GM12878 (cell line): ENCODE measurements around the gene KIRREL3. TPM values are rescaled to one million over a fixed set of nuclear protein-coding genes. Genes with fewer than 3 reads are reported as not detected.

Experiments used
- ATAC-seq: fragments of 200-7000 bp; cut with Tn5 transposase; 3 replicates; pipeline ENCODE4 v1.9.1; 2020; ENCODE audit warnings: mild to moderate bottlenecking, moderate library complexity
- BruUV-seq: library from RNA; stranded (reverse); fragments of 400-500 nt; replicated peaks from 2 replicates; lab custom pipeline; 2021; lab: Mats Ljungman, UMichigan
- CTCF ChIA-PET: fragments of 300-600 bp; sonication (Branson Sonifier 250); formaldehyde crosslinking; extraction: SDS; loops from one replicate; lab custom pipeline; 2021; ENCODE audit warnings: inconsistent platforms; lab: Yijun Ruan, JAX
- POLR2A ChIA-PET: fragments of 350-600 bp; formaldehyde crosslinking; extraction: SDS; loops from one replicate; lab custom pipeline; 2021; ENCODE audit warnings: inconsistent platforms; lab: Charles Lee
- RAD21 ChIA-PET: fragments of 300-600 bp; sonication (Branson Sonifier 250); formaldehyde crosslinking; loops from one replicate; lab custom pipeline; 2023; ENCODE audit warnings: antibody characterized with exemption; ENCODE audit not compliant: unreplicated experiment; lab: Charles Lee
- SMC1A ChIA-PET: fragments of 300-600 bp; sonication (Branson Sonifier 250); formaldehyde crosslinking; loops from one replicate; lab custom pipeline; 2023; ENCODE audit not compliant: unreplicated experiment, uncharacterized antibody; lab: Charles Lee
- DNase-seq: peaks from one replicate; pipeline ENCODE4 v3.0.0-alpha.2; 2011; ENCODE audit warnings: low read depth, low spot score
- FAIRE-seq: peaks from 3 replicates; lab custom pipeline; 2011; peaks lifted over from hg19 to GRCh38; lab: Jason Lieb, UNC
- H2AFZ ChIP-seq: 2 replicates; pipeline ENCODE4 v1.6.0; 2011; ENCODE audit warnings: low read depth, low read length, control low read depth; ENCODE audit not compliant: control insufficient read depth
- H3K27ac ChIP-seq: 2 replicates; pipeline ENCODE4 v1.5.1; 2011; ENCODE audit warnings: control low read depth; ENCODE audit not compliant: control insufficient read depth, insufficient read depth
- H3K27me3 ChIP-seq, 2 experiments: replicated peaks in 1 of 2; 2 replicates each; pipeline versions ENCODE4 v1.6.0 to v1.6.1; 2011; ENCODE audit warnings: low read length in 1 of 2; ENCODE audit not compliant: control insufficient read depth in 2 of 2, insufficient read depth in 2 of 2
- H3K36me3 ChIP-seq, 2 experiments: 2 replicates each; pipeline ENCODE4 v1.5.1; 2011; ENCODE audit warnings: low read length in 1 of 2; ENCODE audit not compliant: control insufficient read depth in 2 of 2, insufficient read depth in 2 of 2
- H3K4me1 ChIP-seq: 2 replicates; pipeline ENCODE4 v1.6.1; 2011; ENCODE audit warnings: mild to moderate bottlenecking, low read length, moderate library complexity, mixed read lengths; ENCODE audit not compliant: control insufficient read depth, insufficient read depth
- H3K4me2 ChIP-seq: 2 replicates; pipeline ENCODE4 v1.6.0; 2011; ENCODE audit warnings: control low read depth; ENCODE audit not compliant: control insufficient read depth, insufficient read depth
- H3K4me3 ChIP-seq: fragments of 200-600 bp; sonication (generic); 2 replicates; pipeline ENCODE4 v1.5.1; 2016
- H3K79me2 ChIP-seq: 2 replicates; pipeline ENCODE4 v1.6.0; 2011; ENCODE audit warnings: low read length; ENCODE audit not compliant: control insufficient read depth, insufficient read depth
- H3K9ac ChIP-seq: 2 replicates; pipeline ENCODE4 v1.8.0; 2011; ENCODE audit warnings: low read length, control low read depth, mixed read lengths; ENCODE audit not compliant: control insufficient read depth, insufficient read depth
- H3K9me3 ChIP-seq: replicated peaks from 3 replicates; pipeline ENCODE4 v1.5.1; 2011; ENCODE audit warnings: mild to moderate bottlenecking, low read length; ENCODE audit not compliant: control insufficient read depth, insufficient read depth
- H4K20me1 ChIP-seq: 2 replicates; pipeline ENCODE4 v1.6.0; 2011; ENCODE audit not compliant: control insufficient read depth, insufficient read depth
- BRCA1 ChIP-seq: IDR thresholded peaks from 2 replicates; pipeline ENCODE4 v1.6.1; 2011; ENCODE audit warnings: low read depth, low read length, improper control_type of control experiment
- HDAC6 ChIP-seq: fragments of 200-600 bp; sonication (generic); IDR thresholded peaks from one replicate; pipeline ENCODE4 v1.8.0; 2017; ENCODE audit warnings: antibody characterized with exemption; ENCODE audit not compliant: unreplicated experiment
- KAT2A ChIP-seq: conservative IDR thresholded peaks from 2 replicates; pipeline ENCODE4 v1.6.1; 2011; ENCODE audit warnings: low read depth, low read length; ENCODE audit not compliant: control insufficient read depth
- KDM1A ChIP-seq: fragments of 200-600 bp; sonication (generic); IDR thresholded peaks from 2 replicates; pipeline ENCODE4 v1.6.1; 2016; ENCODE audit warnings: borderline replicate concordance
- MTA3 ChIP-seq: IDR thresholded peaks from 2 replicates; pipeline ENCODE4 v1.6.1; 2012; ENCODE audit warnings: low read length, inconsistent platforms, borderline replicate concordance
- NR2C1 ChIP-seq: fragments of 450-650 bp; IDR thresholded peaks from 2 replicates; pipeline ENCODE4 v1.6.1; 2017; ENCODE audit warnings: antibody characterized with exemption, mild to moderate bottlenecking, moderate library complexity
- POLR2A ChIP-seq: IDR thresholded peaks from 2 replicates; pipeline ENCODE4 v1.6.1; 2011; ENCODE audit warnings: low read depth, mild to moderate bottlenecking, low read length
- RAD51 ChIP-seq: fragments of 450-650 bp; IDR thresholded peaks from 2 replicates; pipeline ENCODE4 v1.6.1; 2016; ENCODE audit warnings: moderate library complexity, mild to moderate bottlenecking, inconsistent platforms
- RB1 ChIP-seq: fragments of 450-650 bp; formaldehyde crosslinking; IDR thresholded peaks from 2 replicates; pipeline ENCODE4 v1.6.1; 2017; ENCODE audit warnings: mild to moderate bottlenecking, borderline replicate concordance
- RCOR1 ChIP-seq: conservative IDR thresholded peaks from 2 replicates; pipeline ENCODE4 v1.6.1; 2012; ENCODE audit warnings: low read depth, low read length, improper control_type of control experiment
- TBL1XR1 ChIP-seq: IDR thresholded peaks from 2 replicates; pipeline ENCODE4 v1.6.1; 2012; ENCODE audit warnings: low read depth, low read length, improper control_type of control experiment
- ZNF207 ChIP-seq: fragments of 450-650 bp; IDR thresholded peaks from 2 replicates; pipeline ENCODE4 v1.6.1; 2014; ENCODE audit warnings: antibody characterized with exemption, mild to moderate bottlenecking, borderline replicate concordance
- WGBS: methylation state at CpG from one replicate; pipeline ENCODE4 v1.1.6; 2016; ENCODE audit warnings: low lambda C conversion rate; ENCODE audit not compliant: insufficient replicate concordance, insufficient coverage; ENCODE audit errors: missing lambda C conversion rate; 5-methylcytosine and 5-hydroxymethylcytosine counted together
- in situ Hi-C: fragments of 300-500 bp; cut with MboI; formaldehyde crosslinking; loops from 9 replicates; pipeline ENCODE4 v1.14.3; 2018; ENCODE audit warnings: mixed read lengths
- intact Hi-C: fragments of 100-400 bp; cut with micrococcal nuclease; formaldehyde crosslinking; loops from one replicate; pipeline ENCODE4 v1.14.2; 2022; ENCODE audit not compliant: unreplicated experiment
- polyA plus RNA-seq, 11 experiments: library from polyadenylated mRNA; depleted of rRNA in 4 of 11; unstranded in 6 of 11; stranded (reverse) in 5 of 11; fragments of >200 nt; fragmentation: Nextera tagmentation in 4 of 11; fragmentation: Illumina TruSeq in 1 of 11; extraction: Ambion mirVana in 4 of 11; extraction: Trizol in 1 of 11; gene quantifications; 1 replicate in 1 of 11; 2 replicates in 10 of 11; pipeline versions ENCODE4 v1.2.1 to v1.2.3, GENCODE V29; 2011 to 2016; ENCODE audit warnings: inconsistent platforms in 2 of 11, missing spikeins in 2 of 11, low read depth in 1 of 11
- total RNA-seq, 4 experiments: library from RNA; depleted of rRNA in 3 of 4; stranded (reverse); fragments of >200 nt in 3 of 4; fragmentation: Illumina TruSeq in 1 of 4; extraction: Trizol in 1 of 4; gene quantifications; 2 replicates each; pipeline versions ENCODE4 v1.2.1 to v1.2.3, GENCODE V29; 2013 to 2021
- TF ChIP-seq, protein P1 (sequence below): fragments of 450-650 bp; formaldehyde crosslinking; IDR thresholded peaks from 2 replicates; pipeline ENCODE4 v1.5.0; 2022; ENCODE audit warnings: mild to moderate bottlenecking, missing genetic modification characterization
- TF ChIP-seq, protein P2 (sequence below): IDR thresholded peaks from 2 replicates; pipeline ENCODE4 v1.6.1; 2012; ENCODE audit warnings: low read length, inconsistent platforms
- TF ChIP-seq, protein P3 (sequence below): fragments of 450-650 bp; conservative IDR thresholded peaks from 2 replicates; pipeline ENCODE4 v1.6.1; 2017; ENCODE audit warnings: mild to moderate bottlenecking, moderate library complexity
- TF ChIP-seq, protein P4 (sequence below): fragments of 450-650 bp; IDR thresholded peaks from 2 replicates; pipeline ENCODE4 v1.6.1; 2016; ENCODE audit warnings: mild to moderate bottlenecking

KIRREL3 gene
- total and polyA plus RNA-seq, 10 of the 15 experiments (the other 5 are each of a cell fraction or from before 2014, with no cell fraction given) = under 0.01 TPM; not detected in 9

DNA sequence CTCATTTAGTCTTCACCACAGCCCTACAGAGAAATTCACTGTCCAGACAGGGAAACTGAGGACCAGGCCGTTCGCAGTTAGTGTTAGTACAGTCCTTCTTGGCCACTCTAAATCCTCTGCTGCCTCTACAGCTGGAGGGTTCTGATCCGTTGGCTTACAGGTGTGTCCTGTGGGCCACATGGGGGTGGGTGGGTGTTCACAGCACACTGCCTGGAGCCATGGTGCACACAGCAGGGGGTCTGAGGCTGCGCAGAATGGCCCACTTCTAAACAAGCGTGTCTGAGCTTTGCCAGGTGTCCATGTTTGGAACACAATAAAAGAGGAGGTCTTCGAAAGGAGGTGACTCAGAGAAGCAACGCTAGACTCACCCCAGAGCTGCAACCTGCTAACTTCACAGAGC lies 396.1 kb downstream of the KIRREL3 start (continued):
- TF ChIP-seq, protein P1, sequence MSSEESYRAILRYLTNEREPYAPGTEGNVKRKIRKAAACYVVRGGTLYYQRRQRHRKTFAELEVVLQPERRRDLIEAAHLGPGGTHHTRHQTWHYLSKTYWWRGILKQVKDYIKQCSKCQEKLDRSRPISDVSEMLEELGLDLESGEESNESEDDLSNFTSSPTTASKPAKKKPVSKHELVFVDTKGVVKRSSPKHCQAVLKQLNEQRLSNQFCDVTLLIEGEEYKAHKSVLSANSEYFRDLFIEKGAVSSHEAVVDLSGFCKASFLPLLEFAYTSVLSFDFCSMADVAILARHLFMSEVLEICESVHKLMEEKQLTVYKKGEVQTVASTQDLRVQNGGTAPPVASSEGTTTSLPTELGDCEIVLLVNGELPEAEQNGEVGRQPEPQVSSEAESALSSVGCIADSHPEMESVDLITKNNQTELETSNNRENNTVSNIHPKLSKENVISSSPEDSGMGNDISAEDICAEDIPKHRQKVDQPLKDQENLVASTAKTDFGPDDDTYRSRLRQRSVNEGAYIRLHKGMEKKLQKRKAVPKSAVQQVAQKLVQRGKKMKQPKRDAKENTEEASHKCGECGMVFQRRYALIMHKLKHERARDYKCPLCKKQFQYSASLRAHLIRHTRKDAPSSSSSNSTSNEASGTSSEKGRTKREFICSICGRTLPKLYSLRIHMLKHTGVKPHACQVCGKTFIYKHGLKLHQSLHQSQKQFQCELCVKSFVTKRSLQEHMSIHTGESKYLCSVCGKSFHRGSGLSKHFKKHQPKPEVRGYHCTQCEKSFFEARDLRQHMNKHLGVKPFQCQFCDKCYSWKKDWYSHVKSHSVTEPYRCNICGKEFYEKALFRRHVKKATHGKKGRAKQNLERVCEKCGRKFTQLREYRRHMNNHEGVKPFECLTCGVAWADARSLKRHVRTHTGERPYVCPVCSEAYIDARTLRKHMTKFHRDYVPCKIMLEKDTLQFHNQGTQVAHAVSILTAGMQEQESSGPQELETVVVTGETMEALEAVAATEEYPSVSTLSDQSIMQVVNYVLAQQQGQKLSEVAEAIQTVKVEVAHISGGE = no peak
- TF ChIP-seq ZNF207 (no peak), MTA3 (no peak), NR2C1 (no peak), KDM1A (no peak)
- TF ChIP-seq, protein P2, sequence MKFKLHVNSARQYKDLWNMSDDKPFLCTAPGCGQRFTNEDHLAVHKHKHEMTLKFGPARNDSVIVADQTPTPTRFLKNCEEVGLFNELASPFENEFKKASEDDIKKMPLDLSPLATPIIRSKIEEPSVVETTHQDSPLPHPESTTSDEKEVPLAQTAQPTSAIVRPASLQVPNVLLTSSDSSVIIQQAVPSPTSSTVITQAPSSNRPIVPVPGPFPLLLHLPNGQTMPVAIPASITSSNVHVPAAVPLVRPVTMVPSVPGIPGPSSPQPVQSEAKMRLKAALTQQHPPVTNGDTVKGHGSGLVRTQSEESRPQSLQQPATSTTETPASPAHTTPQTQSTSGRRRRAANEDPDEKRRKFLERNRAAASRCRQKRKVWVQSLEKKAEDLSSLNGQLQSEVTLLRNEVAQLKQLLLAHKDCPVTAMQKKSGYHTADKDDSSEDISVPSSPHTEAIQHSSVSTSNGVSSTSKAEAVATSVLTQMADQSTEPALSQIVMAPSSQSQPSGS = no peak

DNA sequence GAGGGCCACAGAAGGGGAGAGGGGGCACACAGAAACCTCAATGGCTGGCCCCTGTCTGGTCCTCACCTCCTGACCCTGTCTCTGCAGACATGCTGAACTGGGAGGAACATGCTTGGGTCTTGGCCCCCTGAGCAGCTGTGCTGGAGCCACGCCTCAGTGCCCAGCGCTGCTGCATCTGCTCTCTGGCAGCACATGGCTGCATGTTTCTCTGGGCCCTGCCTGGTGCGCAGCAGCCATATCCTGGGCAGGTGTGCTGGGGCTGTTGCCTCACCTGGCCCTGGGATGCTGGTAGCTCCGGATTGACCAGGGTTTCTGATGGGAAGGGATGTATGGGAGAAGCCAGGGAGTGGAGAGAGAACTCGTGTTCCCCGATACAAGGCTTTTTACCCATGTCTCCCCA lies 397.1 kb downstream of the KIRREL3 start:
- intact Hi-C loops = loop anchor here (10.0 kb wide), 2 partner anchors 271 to 741 kb away; no protein-coding TSS in a partner anchor
- Histone ChIP-seq H3K36me3 (no peaks in the 10 kb centered on the region), H3K4me1 (no peaks in the 10 kb centered on the region), H3K9me3 (no peaks in the 10 kb centered on the region; the same call in 2 of the 3 replicates), H4K20me1 (no peaks in the 10 kb centered on the region; the same call in 1 of the 2 replicates), H2AFZ (no peak overlapping the region), H3K27ac (no peak overlapping the region), H3K9ac (no peak overlapping the region), H3K79me2 (no peaks in the 10 kb centered on the region), H3K4me2 (no peak overlapping the region), H3K27me3 (peaks cover 2 to 3% of the 10 kb centered on the region in 2 experiments; a peak in 3 of 4 replicates), H3K4me3 (no peak overlapping the region)
- DNase-seq (no peak), FAIRE-seq (no peak), ATAC-seq (no peak)
- BruUV-seq = no TSS peak
- 32% methylated on average over 6 of the region's 6 CpGs for WGBS
- in situ Hi-C loops = no loop called here
- ChIA-PET CTCF (no interaction called here), POLR2A (no interaction called here), RAD21 (no interaction called here), SMC1A (no interaction called here)
- TF ChIP-seq, protein P3, sequence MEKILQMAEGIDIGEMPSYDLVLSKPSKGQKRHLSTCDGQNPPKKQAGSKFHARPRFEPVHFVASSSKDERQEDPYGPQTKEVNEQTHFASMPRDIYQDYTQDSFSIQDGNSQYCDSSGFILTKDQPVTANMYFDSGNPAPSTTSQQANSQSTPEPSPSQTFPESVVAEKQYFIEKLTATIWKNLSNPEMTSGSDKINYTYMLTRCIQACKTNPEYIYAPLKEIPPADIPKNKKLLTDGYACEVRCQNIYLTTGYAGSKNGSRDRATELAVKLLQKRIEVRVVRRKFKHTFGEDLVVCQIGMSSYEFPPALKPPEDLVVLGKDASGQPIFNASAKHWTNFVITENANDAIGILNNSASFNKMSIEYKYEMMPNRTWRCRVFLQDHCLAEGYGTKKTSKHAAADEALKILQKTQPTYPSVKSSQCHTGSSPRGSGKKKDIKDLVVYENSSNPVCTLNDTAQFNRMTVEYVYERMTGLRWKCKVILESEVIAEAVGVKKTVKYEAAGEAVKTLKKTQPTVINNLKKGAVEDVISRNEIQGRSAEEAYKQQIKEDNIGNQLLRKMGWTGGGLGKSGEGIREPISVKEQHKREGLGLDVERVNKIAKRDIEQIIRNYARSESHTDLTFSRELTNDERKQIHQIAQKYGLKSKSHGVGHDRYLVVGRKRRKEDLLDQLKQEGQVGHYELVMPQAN = no peak
- no peak for TF ChIP-seq POLR2A
- no peak for TF ChIP-seq KAT2A
- TF ChIP-seq, protein P4, sequence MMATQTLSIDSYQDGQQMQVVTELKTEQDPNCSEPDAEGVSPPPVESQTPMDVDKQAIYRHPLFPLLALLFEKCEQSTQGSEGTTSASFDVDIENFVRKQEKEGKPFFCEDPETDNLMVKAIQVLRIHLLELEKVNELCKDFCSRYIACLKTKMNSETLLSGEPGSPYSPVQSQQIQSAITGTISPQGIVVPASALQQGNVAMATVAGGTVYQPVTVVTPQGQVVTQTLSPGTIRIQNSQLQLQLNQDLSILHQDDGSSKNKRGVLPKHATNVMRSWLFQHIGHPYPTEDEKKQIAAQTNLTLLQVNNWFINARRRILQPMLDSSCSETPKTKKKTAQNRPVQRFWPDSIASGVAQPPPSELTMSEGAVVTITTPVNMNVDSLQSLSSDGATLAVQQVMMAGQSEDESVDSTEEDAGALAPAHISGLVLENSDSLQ = no peak
- no peak for TF ChIP-seq HDAC6
- no peak for TF ChIP-seq RB1
- TF ChIP-seq RAD51 = no peak
- TF ChIP-seq RCOR1 = no peak
- no peak for TF ChIP-seq TBL1XR1
- TF ChIP-seq BRCA1 = no peak
